SW 1271 (cell line): ENCODE data around the gene GALNT18.

Source experiments
- DNase-seq, 2 experiments: peaks; one replicate each; lab custom pipeline; 2025; lab: John Stamatoyannopoulos, UW

The GALNT18 gene

DNA sequence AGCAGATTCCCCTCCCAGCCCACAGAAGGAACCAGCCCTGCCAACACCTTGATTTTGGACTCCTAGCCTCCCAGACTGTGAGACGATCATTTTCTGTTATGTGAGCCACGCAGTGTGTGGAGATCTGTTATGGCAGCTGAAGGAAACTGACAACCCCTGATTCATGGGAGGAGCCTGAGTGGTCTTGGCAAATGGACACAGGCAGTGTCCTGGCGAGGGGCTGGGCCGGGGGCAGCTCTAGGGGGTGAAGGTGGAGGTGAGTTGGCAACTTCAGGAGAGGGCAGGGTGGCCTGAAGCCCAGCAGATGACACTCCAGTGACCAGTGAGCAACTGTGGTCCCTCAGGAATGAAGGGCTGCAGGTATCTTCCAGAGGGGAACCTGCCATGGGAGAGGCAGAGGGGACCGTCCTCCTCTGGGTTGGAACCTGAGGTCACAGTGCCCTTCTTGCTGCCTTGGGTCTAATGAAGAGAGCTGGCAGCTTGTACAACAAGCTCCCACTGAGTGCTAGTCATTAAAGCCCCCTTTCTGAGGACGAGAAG lies 351.5 kb downstream of the GALNT18 start:
- DNase-seq, result no peak

GRCh38 chr11:11268706-11269105 lies 353.1 kb downstream of the GALNT18 start:
- no peak for DNase-seq

DNA sequence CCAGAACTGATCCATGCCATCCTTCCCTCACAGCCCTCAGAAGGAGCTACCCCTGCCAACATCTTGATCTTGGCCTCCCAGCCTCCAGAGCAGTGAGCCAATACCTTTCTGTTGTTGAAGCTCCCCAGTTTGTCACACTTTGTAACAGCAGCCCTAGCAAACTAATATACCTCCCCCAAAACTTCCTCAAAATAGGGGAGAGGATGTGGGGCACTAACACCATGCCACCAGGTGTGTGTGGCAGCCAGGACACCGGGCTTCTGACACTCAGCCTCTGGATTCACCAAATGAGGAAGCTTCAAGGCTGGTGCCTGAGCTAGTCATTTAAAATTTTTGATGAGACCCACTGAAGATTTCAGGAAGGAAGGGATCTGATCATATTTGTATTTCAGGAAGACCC lies 353.7 kb downstream of the GALNT18 start:
- no peak for DNase-seq

DNA sequence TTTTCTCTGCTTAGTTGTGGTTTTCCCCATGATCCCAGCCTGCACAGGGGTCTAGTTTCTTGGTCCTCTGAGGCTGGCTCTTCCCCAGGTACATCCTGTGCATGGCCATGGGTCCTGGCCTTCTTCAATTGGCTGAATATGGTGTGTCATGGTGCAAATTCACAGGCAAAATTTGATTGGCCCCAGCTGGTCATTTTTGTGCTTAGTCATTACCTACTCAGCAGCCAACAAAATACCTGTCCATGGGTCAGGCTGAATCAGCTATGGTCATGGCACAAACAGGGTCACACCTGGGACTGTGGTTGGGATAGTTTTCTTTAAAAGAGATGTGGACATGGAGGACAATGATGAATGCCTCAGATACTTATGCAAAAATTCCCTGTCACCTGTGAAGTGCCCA lies 354.5 kb downstream of the GALNT18 start:
- DNase-seq, result no peak

DNA sequence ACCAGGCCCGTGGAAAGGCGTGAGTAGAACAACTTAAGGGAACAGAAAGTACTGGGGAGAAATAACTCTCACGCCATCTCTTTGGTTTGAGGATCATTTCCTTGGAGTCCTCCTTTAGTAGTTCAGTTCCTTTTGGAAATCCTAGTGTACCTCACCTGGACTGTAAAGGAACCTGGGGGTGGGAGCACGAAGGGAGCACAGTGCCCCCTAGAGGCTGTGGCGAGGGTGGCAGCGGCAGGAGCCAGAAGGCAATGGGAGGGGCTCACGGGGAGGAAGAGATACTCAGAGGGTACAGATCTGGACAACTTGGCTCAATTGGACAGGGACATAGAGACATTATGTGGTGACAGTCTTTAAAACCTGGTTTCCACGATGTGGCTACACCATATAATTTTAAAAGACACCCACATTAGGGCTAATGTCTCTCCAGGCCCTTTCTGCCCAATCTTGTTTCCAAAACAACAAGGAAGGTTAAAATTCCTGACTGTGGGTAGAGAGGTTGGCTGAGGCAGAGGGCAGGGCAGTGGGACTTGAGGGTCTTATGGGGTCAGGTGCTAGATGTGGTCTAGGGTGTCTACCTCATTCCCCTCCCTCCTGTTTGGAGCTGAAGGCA lies 355.7 kb downstream of the GALNT18 start:
- peak in 1 of 2 experiments; percentile 11 for DNase-seq

GRCh38 chr11:11265320-11265719 lies 356.5 kb downstream of the GALNT18 start:
- no peak for DNase-seq

- DNase-seq, result no peak
These were observed 358.4 kb downstream of the GALNT18 start for GRCh38 chr11:11263238-11264005.

DNA sequence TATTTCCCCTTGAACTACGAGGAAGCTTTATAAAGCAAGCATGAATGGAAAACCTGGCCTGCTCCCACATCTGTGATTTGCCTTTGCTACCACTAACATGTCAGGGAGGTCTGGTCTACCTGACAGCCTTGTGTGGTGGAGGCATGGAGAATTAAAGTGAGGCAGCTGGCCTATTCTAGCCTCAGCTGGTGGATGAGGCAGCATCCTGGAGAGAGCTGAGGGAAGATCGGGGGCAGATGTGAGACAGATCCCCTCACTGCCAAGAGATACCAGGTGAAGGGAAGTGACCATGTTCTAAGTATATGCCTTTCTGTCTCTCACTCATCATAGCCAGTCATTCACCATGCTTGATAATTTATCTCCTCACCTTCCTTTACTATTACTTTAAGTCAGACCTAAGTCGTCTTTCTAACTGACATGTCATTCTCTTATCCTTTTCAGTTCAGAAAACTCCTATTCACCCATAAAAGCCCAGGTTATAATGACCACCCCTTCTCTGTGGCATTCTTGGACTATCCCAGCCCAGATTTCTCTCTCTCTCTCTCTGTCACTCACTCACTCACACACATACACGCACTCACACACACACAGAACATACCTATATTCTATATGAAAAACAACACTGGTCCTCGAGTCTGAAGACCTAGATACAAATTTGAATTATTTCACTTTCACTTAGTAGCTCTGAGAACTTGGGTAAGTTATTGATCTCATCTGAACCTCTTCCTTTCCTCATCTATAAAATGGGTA lies 359.5 kb downstream of the GALNT18 start:
- no peak for DNase-seq

DNA sequence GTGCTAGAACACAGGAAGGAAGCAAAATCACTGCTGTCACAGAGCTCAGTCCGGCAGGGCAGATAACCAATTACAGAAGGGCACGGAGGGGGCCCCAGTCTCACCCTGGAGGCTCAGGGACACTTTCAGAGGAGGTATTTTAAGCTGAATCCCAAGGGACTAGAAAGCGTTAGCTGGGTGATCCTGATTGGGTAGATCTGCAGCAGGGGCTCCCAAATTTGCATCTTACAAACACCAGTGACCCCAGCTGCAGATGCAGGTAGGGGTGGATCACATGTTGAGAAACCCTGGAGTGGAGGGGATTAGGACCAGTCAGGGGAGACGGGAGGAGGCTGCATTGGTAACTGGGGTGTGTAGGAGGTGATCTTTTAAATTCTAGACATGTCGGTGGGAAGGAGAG lies 360.2 kb downstream of the GALNT18 start:
- DNase-seq, result no peak

- DNase-seq, result no peak
These were observed 360.9 kb downstream of the GALNT18 start for GRCh38 chr11:11260903-11261302.

- no peak for DNase-seq
These were observed 367.8 kb downstream of the GALNT18 start for GRCh38 chr11:11253995-11254394.

DNA sequence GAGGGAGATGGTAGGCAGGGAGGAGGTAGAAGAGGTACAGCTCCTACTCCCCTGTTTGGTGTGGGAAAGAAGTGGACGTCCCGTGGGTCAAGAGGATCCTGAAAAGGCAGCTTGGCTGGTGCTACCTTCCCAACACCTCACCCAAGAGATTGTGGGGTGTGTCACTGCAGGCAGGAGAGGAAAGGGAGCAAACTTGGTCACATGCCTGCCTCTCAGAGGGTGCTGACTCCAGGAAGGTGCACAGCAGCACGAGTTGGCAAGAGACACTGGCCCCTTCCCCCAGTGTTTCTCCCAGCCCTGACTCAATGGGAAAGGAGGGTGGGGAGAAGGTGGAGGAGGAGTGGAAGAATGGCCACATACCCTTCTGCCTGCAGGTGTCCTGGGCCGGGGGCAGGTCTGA lies 368.3 kb downstream of the GALNT18 start:
- no peak for DNase-seq

- DNase-seq, result no peak
These were observed 369.4 kb downstream of the GALNT18 start for GRCh38 chr11:11252403-11252802.

DNA sequence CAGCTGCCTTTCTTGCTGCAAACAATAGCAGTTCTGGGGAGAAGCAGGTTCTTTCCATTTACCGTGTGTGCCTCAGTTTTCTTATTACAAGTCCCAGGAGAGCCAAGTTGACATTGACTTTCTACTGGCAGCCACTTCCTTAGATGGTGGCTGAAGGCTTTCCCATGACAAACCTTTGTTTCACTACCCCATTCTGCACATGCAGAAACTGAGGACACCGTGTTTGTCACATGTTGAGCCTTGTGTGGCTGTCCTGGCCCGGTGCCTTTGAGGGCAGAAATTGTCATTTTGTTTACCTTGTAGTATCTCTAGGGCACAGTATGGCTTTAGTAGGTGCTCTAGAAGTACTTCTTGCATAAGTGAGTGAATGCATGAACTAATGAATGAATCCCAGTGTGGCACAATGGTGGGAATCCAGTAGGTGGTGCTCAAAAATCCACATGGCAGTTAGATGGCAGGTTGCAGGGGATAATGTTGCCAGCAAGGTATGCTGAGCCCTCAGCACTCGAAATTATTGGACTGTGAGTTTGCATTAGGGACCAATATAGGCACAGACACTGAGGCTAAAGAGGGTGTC lies 370.3 kb downstream of the GALNT18 start:
- DNase-seq, result no peak

- DNase-seq, result no peak
These were observed 371.3 kb downstream of the GALNT18 start for GRCh38 chr11:11250470-11250869.

GRCh38 chr11:11247576-11247975 lies 374.2 kb downstream of the GALNT18 start:
- no peak for DNase-seq

- DNase-seq, result no peak
These were observed 374.7 kb downstream of the GALNT18 start for GRCh38 chr11:11247086-11247485.

DNA sequence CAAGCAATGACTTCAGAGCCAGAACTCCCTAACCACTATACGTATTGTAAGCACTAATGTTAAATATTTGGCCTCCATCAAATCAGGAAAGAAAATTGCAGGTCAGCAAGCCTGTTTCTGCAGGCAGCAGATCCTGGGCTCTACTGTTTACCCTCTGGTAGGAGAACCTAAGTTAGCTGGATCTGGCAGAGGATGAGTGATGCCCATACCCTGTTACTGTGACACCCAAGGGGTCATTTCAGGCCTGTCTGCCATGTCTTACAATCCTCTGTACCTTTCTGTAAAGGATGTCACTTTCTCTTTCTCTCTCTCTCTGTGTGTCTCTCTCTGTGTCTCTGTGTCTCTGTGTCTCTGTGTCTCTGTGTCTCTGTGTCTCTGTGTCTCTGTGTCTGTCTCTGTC lies 375.6 kb downstream of the GALNT18 start:
- no peak for DNase-seq

GRCh38 chr11:11245453-11245852 lies 376.4 kb downstream of the GALNT18 start:
- no peak for DNase-seq

DNA sequence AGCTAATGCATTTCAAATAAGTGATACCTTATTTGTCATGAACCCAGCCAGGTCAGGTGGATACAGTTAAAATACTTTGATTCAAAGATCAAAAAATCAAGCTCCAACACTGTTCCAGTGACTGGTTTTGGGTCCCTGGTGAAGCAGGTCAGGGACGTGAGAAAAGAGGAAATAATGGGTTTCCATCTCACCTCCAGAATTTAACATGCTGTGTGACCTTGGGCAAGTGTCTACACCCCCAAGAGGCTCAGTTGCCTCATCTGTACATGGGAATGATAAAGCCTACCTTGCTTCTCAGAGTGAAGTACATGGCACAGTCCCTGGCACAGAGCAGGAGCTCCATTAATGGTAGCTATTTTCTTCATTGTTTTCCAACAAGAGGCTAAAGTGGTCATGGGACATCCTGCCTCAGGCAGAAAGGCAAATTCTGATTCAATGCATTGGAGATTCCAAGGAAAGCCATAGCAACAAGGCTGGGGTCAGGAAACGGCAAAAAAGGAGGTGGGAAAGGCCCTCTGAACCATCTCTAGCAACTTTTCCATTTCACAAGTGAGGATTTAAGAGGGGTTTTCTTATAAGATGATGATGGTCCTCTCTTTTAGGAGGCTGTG lies 377.2 kb downstream of the GALNT18 start:
- no peak for DNase-seq

DNA sequence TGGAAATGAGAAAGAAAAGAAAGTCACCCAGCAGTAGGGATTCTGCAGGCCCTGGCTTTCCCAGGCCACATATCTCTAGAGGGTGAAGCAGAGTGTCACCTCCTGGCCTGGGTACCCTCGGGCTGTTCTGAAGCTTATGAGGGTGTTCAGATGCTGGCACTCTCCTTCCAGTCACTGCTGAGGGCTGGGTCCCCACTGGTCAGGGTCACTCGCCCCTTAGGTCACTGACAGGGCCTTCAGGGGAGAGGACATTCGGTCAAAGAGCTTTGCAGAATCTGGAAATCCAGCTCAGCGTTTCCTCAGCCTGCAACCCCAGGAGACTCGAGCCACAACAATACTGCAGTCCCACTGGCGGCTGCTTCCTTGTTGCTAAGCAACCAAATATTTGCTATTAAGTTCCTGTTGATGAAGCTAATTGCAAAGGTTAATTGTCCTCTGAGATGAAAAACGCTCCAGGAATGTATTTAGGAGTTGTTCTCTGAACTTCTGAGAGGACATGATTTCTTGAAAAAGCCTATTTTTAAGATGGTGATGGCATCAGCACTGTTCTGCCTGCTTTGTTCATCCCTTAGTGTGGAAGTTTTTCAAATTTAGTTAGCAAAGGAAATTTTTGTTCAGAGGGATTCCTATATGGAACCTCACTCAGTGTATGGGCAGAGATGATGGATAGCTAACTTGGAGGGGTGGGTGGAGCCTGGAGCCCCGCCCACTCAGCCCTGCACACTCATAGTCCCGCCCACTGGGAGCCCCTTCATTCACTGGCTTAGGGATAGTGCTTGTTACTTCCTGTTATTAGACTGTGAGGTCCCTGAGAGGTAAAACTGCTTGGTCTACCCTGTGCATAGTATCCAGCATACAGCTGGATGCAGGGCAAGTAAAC lies 378.0 kb downstream of the GALNT18 start:
- DNase-seq, result no peak
